GM18870 (cell line): ENCODE data around the gene STX17.
"Not testable (repeated sequence)": the region's sequence is repeated elsewhere in the genome, so short reads cannot be mapped to it uniquely, and the experiment has no call there.

Experiments used
- ATAC-seq: cut with Tn5 transposase; IDR thresholded peaks from one replicate; pipeline ENCODE4 v1.9.1; 2021; ENCODE audit warnings: moderate library complexity; ENCODE audit not compliant: unreplicated experiment

Gene STX17

DNA sequence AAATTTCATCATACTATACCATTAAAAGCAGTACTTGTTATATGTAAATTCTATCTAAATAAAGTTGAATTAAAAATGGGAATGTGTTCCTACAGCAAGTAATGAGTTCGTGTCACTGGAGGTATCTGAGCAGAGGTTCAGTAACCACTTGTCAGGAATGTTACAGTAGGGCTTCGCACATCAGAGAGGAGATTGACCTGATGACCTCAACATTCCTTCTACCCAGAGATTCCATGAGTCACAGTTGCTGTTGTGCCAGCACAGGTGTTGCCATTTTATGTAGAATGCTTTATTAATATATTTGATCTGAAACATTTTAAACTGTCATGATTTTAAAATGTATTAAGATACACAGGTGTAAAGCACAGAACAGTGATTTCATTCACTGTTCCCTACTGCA lies 60.3 kb downstream of the STX17 start:
- ATAC-seq, result no peak

DNA sequence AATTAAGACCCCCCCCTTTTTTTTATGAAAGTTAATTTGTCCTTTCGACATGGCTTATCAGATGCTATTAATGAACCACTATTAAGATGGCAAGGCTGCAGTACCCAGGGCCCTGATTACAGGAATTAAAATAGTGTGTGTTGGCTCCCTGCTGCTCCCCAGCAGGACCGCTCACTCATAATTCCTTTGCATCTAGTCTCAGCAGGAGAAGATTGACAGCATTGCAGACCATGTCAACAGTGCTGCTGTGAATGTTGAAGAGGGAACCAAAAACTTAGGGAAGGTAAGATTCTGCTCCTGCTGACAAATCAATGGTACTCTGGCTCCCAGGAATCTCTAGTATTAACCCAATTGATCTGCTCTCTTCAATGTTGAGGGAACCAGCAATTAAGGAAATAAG lies 61.0 kb downstream of the STX17 start:
- no peak for ATAC-seq

DNA sequence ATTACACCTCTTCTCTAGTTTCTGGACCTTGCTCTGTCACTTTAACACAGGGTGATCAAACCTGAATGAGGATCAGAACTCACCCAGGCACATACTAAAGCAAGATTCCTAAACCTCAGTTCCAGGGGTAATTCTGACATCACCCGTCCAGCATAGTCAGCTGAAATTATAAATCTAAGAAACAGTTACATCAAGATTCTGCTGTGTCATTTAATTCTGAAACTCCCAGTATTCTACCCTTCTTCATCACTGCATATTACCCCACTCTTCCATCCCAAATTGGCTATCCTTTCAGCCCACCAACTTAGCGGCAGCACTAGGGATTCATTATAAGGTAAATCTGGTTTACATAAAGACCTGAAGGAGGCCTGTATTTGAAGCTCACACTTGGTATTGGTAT lies 64.0 kb downstream of the STX17 start:
- ATAC-seq, result no peak

DNA sequence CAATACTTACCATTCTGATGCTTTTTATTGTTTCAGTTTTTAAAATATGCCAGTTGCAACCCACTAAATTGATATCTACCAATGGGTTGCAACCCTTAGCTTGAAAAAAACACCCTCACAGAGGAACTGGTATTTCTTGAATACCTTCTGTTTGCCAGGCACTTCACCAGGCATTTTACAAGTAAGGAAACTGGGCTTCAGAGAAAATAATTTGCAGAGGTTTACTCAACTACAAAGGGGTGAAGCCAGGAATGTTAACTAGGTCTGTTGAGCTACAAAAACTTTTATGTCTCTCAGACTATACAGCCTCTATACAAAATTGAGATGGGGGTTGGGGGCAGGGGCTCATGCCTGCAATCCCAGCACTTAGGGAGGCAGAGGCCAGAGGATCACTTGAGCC lies 65.0 kb downstream of the STX17 start:
- ATAC-seq, result no peak

DNA sequence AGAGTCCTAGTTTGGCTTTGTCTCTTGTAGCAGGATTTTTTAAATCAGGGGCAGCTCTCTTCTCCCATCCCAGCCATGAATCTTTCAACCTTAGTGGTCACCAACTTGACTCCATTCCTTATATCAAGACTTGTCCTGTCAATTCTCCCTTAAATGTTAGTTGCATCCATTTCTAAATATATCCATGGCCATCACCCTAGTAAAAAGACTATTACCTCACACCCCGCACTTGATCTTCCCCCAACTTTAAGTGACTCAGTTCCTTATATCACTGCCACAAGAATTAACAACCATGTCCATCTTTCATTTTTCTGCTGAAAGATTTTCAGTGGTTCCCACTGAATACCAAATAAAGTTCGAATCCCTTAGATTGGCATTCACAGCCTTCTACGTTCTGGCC lies 67.0 kb downstream of the STX17 start:
- ATAC-seq, result no peak

DNA sequence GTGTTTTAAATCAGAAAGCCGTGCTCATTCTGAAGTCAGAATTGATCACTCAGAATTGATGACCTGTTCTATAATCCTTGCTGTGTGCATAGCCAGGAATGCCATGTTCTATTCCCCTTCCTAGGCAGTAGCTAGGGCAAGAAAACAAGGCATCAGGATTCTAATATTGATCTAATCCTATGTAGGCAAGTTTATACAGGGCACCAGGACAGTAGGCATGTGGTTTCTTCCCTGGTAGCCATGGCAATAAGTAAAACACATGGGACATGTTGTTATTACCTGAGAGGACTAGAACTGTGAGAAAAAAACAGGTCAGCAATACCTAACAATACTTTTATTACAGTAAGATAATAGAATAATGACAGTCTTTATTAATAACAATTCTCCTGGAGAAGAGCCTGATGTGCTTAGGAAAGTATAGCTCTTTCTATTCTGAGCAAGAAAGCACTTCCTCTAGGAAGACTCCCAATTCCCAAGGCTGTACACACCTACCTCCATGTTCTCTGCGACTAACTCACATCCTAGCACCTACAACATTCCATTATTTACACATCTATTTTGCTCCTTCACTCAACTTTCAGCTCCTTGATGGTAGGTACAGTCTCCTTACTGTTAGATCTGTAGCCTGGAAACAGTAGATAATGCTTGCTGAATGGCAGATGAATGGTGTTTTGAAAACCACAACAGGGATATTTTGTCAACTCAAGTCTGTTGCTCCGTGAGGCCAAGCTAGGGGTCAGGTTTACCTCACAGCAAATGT lies 70.8 kb downstream of the STX17 start:
- ATAC-seq, result no peak

DNA sequence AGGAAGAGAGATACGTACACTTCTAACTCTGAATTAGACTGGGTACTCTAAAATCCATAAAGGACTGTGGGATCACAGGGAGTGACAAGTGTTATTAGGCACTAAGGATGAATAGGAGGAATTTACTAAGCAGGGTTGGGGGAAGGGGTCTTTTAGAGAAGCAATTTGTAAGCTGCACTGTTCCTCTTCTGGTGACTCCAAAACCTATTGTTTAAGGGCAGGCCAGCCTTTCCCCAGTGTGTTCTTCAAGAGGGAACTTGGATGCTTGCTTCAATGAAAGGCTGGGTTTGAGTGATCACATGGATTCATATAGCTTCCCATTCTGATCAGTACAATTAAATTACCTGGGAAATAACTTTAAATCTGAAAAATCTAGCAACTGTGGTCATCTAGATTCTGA lies 71.8 kb downstream of the STX17 start:
- no peak for ATAC-seq

DNA sequence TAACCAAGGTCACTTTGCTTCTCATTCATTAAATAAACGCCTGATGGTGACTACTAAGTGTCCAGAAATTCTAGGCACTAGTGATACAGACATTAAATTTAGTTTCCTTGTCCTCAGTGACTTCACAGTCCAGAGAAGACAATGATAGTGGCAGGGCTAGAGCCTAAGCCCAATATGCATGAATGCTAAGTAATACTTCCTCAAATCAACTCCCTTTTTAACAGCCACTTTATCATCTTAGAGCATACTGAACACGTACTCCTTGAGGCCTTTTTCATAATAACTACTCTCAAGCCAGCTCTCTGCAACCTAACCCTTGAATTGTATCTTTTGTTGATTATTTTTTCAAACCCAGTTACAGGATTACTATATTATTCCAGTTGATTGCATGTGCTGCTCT lies 74.1 kb downstream of the STX17 start:
- ATAC-seq, result no peak

DNA sequence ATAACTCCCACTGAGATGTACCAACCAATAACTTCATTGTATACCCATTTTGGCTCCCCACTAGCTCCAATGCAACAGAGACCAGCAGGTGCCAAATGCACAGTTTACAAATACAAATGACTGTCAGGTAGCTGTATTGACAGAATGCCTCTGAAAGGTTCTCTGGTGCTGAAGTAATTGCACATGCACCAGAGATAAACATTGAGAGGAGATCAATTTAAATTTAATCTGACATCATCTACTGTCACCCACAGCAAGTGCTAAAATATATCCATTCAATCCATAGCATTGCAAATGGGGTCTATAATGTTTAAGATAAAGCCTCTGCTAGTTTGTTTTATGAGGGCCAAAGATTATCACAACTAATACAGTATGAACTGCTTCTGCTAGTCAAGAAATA lies 80.2 kb downstream of the STX17 start:
- no peak for ATAC-seq

DNA sequence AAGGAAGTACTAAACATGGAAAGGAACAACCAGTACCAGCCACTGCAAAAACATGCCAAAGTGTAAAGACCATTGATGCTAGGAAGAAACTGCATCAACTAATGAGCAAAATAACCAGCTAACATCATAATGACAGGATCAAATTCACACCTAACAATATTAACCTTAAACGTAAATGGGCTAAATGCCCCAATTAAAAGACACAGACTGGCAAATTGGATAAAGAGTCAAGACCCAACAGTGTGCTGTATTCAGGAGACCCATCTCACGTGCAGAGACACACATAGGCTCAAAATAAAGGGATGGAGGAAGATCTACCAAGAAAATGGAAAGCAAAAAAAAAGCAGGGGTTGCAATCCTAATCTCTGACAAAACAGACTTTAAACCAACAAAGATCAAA lies 84.1 kb downstream of the STX17 start:
- ATAC-seq, result not testable (repeated sequence)

DNA sequence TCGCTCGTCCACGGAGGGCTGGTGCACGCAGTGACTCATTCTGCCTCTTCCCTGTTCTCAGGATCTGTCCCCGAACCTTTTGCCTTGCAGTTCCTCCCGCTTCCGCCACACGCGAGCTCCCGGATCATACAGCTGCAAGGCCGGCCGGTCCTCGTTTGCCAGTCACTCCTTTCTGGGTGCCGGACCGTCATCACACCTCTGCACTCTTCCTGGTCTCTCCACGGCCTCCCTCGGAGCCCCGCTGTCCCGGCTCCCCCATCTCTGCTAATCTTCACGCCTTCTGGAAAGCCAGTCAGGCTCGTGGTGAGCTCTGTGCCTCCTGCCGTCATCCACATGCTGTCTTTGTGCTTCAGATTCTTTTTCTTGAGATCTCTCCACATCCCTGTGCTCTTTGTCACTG lies 91.8 kb downstream of the STX17 start:
- no peak for ATAC-seq

DNA sequence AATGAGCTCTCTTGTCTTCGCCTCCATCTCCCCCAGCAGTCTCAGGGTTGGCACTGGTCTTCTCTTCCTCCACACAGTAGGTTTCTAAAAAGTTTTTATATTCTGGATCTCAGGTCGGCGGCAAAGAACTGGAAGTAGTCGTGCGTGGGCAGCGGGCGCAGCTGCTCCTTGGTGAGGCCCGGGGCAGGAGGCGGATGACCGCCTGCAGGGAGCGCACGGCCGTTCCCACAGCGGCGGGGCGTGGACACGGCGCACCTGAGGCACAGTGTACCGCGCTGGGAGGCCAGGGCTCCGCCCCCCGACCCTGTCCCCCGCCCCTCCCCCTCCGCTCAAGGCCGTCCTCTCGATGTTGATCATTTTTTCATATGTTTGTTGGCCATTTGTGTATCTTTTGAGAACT lies 92.4 kb downstream of the STX17 start:
- ATAC-seq, result no peak

DNA sequence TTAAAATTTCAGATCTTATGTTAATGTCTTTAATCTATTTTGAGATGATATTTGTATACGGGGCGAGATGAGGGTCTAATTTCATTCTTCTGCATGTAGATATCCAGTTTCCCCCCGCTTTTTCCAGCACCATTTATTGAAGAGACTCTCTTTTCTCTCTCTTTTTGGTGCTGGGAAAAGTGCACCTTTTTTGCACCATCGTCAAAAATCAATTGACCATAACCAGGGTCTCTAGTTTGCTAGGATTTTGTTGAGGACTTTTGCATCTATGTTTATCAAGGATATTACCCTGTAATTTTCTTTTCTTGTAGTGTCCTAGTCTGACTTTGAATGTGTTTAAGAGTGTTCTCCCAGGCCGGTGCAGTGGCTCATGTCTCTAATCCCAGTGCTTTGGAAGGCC lies 93.3 kb downstream of the STX17 start:
- ATAC-seq, result no peak

DNA sequence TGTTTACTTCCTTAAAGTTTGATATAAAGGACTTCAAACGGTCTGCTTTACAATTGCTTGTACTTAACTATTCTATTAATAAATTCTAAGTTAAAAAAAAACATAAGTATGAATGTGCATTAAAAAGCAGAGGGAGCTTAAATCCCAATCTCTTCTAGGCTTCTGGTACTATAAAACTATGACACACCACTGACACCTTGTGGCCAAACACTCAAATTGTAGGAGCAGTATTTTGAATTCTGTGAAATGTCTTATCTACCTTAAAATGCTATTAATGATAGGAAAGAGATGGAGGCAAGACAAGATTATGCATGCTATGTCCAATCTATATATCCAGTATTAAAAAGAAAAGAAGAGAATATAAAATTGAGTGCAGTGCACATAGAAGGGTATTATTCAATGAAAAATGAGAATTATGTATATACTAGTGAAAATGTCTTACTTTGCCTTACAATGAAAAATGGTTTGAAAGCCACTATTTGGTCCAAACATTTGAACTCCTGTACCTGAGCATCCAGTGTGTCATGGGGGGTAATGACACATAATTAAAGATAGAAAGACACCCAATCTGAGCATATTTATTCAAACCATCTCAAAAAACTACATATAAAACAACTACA lies 104.7 kb downstream of the STX17 start:
- ATAC-seq, result no peak

DNA sequence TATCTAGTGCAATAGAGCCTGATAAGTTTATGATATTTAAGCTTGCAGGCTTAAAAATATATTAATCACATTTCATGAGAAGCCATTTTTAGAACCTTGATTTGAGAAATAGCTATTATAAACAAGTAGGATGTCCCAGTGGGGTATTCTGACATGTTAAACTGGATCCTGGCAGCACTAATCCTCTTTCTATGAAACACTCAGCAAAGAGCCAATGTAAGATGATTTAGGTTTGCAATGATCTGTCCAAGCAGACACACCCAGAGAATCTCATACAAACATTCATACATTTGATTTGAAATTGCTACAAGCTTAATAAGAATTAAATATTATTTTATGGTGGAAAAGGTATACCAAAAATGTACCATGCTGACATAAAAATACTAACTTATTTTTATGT lies 105.8 kb downstream of the STX17 start:
- ATAC-seq, result no peak

DNA sequence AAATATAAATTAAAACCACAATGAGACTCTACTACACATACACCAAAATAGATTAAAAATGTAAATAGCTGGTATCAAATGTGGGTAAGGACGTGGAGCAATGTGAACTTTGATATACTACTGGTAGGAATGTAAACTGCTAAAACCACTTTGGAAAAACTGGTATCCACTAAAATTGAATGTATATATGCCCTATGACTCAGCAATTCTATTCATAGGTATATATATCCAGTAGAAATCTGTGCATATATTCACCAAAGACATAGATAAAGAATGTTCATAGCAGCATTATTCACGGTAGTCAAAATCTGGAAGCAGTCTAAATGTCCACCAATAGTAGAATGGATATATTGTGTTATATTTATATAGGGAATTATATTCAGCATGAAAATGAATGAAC lies 107.1 kb downstream of the STX17 start:
- no peak for ATAC-seq

DNA sequence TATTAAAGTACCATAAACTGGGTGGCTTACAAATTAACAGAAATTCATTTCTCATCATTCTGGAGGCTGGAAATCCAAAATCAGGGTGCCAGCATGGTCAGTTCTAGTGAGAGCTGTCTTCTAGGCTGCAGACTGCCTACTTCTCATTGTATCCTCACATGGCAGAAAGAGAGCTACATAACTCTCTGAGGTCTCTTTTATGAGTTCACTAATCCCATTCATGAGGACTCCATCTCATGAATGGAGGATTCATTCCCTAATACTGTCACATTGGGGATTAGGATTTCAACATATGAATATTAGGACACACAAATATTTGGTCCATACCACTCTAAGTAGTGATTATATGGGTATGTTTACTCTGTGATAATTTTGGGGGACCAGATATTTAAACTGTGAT lies 108.4 kb downstream of the STX17 start:
- no peak for ATAC-seq

DNA sequence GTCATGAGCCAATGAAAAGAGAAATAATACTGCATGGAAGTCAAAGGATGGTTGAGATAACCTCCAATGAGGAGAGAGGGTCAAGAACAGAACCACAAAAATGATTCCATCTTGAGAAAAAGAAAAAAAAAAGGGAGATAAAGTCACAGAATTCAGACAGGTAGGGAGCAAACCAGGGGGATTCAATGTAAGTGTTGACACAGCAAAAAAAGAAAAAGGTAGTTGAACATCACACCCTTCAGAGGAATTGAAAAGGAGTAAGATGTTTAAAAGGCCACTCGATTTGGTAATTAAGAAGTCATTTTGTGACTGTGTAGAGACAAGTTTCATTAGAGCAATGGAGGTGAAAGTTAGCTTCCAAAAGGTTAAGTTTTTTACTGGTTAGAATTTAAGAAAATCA lies 113.1 kb downstream of the STX17 start:
- ATAC-seq, result no peak
